HG03039 (cell line): ENCODE measurements around the gene RPRD1B.

Source experiments
- ATAC-seq: cut with Tn5 transposase; IDR thresholded peaks from one replicate; pipeline ENCODE4 v1.9.1; 2021; ENCODE audit warnings: mild to moderate bottlenecking, moderate library complexity; ENCODE audit not compliant: unreplicated experiment

RPRD1B gene

GRCh38 chr20:38132910-38133501 is 99.5 kb downstream of the RPRD1B start:
- no peak for ATAC-seq

- ATAC-seq: no peak
These were observed 100.3 kb downstream of the RPRD1B start for GRCh38 chr20:38133680-38134426.

- ATAC-seq: no peak
These were observed 101.1 kb downstream of the RPRD1B start for GRCh38 chr20:38134427-38135270.

GRCh38 chr20:38135271-38135650 is 101.7 kb downstream of the RPRD1B start:
- ATAC-seq: no peak

- ATAC-seq: no peak
These were observed 102.3 kb downstream of the RPRD1B start for GRCh38 chr20:38135651-38136420.

- ATAC-seq: no peak
These were observed 103.1 kb downstream of the RPRD1B start for GRCh38 chr20:38136421-38137245.

GRCh38 chr20:38137441-38138037 is 104.0 kb downstream of the RPRD1B start:
- ATAC-seq: no peak

- no peak for ATAC-seq
These were observed 104.7 kb downstream of the RPRD1B start for GRCh38 chr20:38138086-38138778.

GRCh38 chr20:38139156-38139912 is 105.8 kb downstream of the RPRD1B start:
- ATAC-seq: no peak

GRCh38 chr20:38139977-38140753 is 106.6 kb downstream of the RPRD1B start:
- ATAC-seq: no peak

- ATAC-seq: no peak
These were observed 107.8 kb downstream of the RPRD1B start for GRCh38 chr20:38141204-38141888.
